MCF 10A (cell line): ENCODE data around the gene C12orf42. TPM values are rescaled to one million over a fixed set of nuclear protein-coding genes. Genes with fewer than 3 reads are reported as not detected.

ENCODE experiments used
- BruUV-seq: library from RNA; stranded (reverse); fragments of 400-500 nt; replicated peaks from 2 replicates; lab custom pipeline; 2021; lab: Mats Ljungman, UMichigan
- CTCF ChIA-PET: fragments of 300-600 bp; sonication (Branson Sonifier 250); formaldehyde crosslinking; extraction: SDS; loops from one replicate; lab custom pipeline; 2021; ENCODE audit warnings: antibody characterized with exemption, inconsistent platforms; lab: Yijun Ruan, JAX
- POLR2A ChIA-PET: fragments of 300-600, 350-650 bp; sonication (Branson Sonifier 250); formaldehyde crosslinking; extraction: SDS; loops from one replicate; lab custom pipeline; 2020; ENCODE audit warnings: antibody characterized with exemption, inconsistent platforms; lab: Yijun Ruan, JAX
- DNase-seq: peaks from one replicate; pipeline ENCODE4 v3.0.0-alpha.2; 2018; ENCODE audit not compliant: unreplicated experiment
- H3K27ac Mint-ChIP-seq: one replicate; pipeline ENCODE4 v1.8.0; 2022; ENCODE audit warnings: mild to moderate bottlenecking, low read depth, mixed read lengths; ENCODE audit not compliant: unreplicated experiment
- H3K27me3 Mint-ChIP-seq: one replicate; pipeline ENCODE4 v1.8.0; 2022; ENCODE audit warnings: mixed read lengths; ENCODE audit not compliant: insufficient read depth, unreplicated experiment
- H3K36me3 Mint-ChIP-seq: one replicate; pipeline ENCODE4 v1.8.0; 2022; ENCODE audit warnings: mild to moderate bottlenecking, moderate library complexity, mixed read lengths; ENCODE audit not compliant: insufficient read depth, unreplicated experiment
- H3K4me1 Mint-ChIP-seq: one replicate; pipeline ENCODE4 v1.8.0; 2022; ENCODE audit warnings: mixed read lengths; ENCODE audit not compliant: insufficient read depth, unreplicated experiment
- H3K4me3 Mint-ChIP-seq: one replicate; pipeline ENCODE4 v1.8.0; 2022; ENCODE audit warnings: mild to moderate bottlenecking, moderate library complexity, mixed read lengths; ENCODE audit not compliant: unreplicated experiment
- H3K9me3 Mint-ChIP-seq: one replicate; pipeline ENCODE4 v1.8.0; 2022; ENCODE audit warnings: mixed read lengths; ENCODE audit not compliant: unreplicated experiment
- CTCF ChIP-seq: fragments of 200-600 bp; IDR thresholded peaks from one replicate; pipeline ENCODE4 v1.8.0; 2022; ENCODE audit warnings: antibody characterized with exemption, mild to moderate bottlenecking; ENCODE audit not compliant: unreplicated experiment
- intact Hi-C: fragments of 100-400 bp; cut with micrococcal nuclease; formaldehyde crosslinking; loops from 2 replicates; pipeline ENCODE4 v1.14.1; 2022
- total RNA-seq: library from RNA; stranded (reverse); gene quantifications from 2 replicates; pipeline ENCODE4 v1.2.3, GENCODE V29; 2022

C12orf42 gene
- total RNA-seq, 1 experiment from 2014 or later = not detected

DNA sequence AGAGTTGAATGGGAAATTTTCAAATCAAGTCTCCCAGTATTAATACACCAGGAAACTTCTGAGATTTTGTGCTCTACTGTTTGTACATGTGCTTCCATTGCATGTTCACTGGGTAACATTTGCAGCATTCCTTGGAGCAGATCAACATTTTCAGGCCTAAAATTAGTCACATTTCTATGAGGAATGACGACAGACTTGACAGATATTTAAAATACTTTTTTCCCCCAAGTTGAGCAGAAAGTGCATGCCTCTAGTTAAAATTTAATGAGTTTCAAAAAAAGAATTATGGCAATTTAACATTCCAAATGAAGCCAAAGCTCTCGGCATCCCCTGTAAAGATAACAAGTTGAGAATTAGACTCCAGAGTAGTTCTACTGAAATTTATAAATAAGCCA is 72.3 kb downstream of the C12orf42 start:
- POLR2A ChIA-PET = no interaction called here
- intact Hi-C loops = no loop called here
- CTCF ChIA-PET = no interaction called here

DNA sequence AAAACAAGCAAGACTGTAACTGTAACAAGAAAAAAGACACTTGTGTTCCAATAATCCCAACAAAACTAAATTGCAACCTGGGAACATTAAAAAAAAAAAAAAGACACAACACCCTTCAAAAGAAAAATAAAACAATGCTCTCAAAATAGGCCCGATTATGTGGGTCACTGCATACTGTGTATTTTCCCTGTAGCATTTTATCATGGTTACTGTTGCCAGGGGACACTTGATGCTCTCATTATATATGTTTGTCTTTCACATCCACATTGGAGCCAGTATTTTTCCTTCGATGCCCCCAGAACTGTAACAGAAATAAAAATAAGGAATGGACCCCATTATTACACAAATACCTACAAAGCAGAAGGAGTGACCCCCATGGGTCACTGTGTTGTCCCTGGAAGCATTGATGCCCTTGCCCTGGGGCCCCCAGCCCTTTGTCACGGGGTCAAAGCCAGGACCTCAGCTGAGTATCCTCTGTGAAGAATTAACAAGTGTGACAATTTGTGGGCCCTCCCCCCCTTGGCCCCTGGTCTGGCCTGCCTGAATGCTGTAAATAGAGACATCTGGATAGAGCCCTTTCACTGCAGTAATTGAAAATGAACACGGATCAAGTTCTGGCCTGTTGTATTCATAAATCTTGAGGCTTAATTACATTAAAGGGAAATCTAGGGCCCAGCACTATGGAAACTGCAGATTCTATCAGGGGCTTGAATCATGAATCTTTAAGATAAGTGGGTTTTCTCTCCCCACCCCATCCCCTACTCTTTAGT is 72.8 kb downstream of the C12orf42 start:
- H3K4me1 Mint-ChIP-seq = no peaks in the 10 kb centered on the region
- peaks cover 16% of the 10 kb centered on the region for H3K9me3 Mint-ChIP-seq
- no peak for DNase-seq
- intact Hi-C loops = no loop called here
- no peak for TF ChIP-seq CTCF
- peaks cover 19% of the 10 kb centered on the region for H3K27me3 Mint-ChIP-seq
- H3K27ac Mint-ChIP-seq = no peak overlapping the region
- H3K4me3 Mint-ChIP-seq = no peak overlapping the region
- no peaks in the 10 kb centered on the region for H3K36me3 Mint-ChIP-seq
- CTCF ChIA-PET = no interaction called here
- no TSS peak for BruUV-seq
- POLR2A ChIA-PET = no interaction called here

More for the DNA sequence above, 72.3 kb downstream of the C12orf42 start:
- BruUV-seq = no TSS peak
- H3K4me3 Mint-ChIP-seq = no peak overlapping the region
- H3K27me3 Mint-ChIP-seq = peaks cover 19% of the 10 kb centered on the region
- H3K9me3 Mint-ChIP-seq = peaks cover 19% of the 10 kb centered on the region
- no peak overlapping the region for H3K27ac Mint-ChIP-seq
- no peaks in the 10 kb centered on the region for H3K4me1 Mint-ChIP-seq
- TF ChIP-seq CTCF = no peak
- no peaks in the 10 kb centered on the region for H3K36me3 Mint-ChIP-seq
- DNase-seq = no peak

- BruUV-seq = no TSS peak
- Mint-ChIP-seq H3K4me3 (no peak overlapping the region), H3K9me3 (peaks cover 10% of the 10 kb centered on the region), H3K36me3 (no peaks in the 10 kb centered on the region), H3K27ac (no peak overlapping the region), H3K4me1 (no peaks in the 10 kb centered on the region), H3K27me3 (peaks cover 17% of the 10 kb centered on the region)
- POLR2A ChIA-PET = no interaction called here
- DNase-seq = no peak
- CTCF ChIA-PET = no interaction called here
- intact Hi-C loops = no loop called here
- no peak for TF ChIP-seq CTCF
These were observed 73.4 kb downstream of the C12orf42 start for GRCh38 chr12:103422328-103422727.

DNA sequence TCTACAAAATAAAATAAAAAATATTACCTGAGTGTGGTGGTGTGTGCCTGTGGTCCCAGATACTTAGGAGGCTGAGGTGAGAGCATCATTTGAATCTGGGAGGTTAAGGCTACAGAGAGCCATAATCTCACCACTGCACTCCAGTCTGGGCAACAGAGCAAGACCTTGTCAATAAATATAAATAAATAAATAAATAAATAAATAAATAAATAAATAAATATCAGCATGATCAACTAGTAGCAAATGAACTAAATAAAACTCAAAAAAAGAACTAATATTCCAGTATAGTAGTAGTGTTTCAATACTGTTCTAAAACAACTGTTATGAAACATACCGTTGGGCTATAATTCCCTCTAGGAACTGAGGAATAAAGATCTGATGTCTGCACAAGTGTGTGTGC is 74.4 kb downstream of the C12orf42 start:
- DNase-seq = no peak
- H3K27me3 Mint-ChIP-seq = peaks cover 8% of the 10 kb centered on the region
- POLR2A ChIA-PET = no interaction called here
- no peak overlapping the region for H3K4me3 Mint-ChIP-seq
- no TSS peak for BruUV-seq
- intact Hi-C loops = no loop called here
- no peak for TF ChIP-seq CTCF
- no peaks in the 10 kb centered on the region for H3K36me3 Mint-ChIP-seq
- no peaks in the 10 kb centered on the region for H3K4me1 Mint-ChIP-seq
- H3K9me3 Mint-ChIP-seq = peaks cover 8% of the 10 kb centered on the region
- CTCF ChIA-PET = no interaction called here
- H3K27ac Mint-ChIP-seq = no peak overlapping the region
